HG03103 (cell line): ENCODE results near the gene MARCHF3.
A peak's percentile ranks its signal among the peaks of the same experiment; 100 is the strongest.
"Not testable (repeated sequence)": the region's sequence is repeated elsewhere in the genome, so short reads cannot be mapped to it uniquely, and the experiment has no call there.

Source experiments
- ATAC-seq: cut with Tn5 transposase; IDR thresholded peaks from one replicate; pipeline ENCODE4 v1.9.1; 2021; ENCODE audit warnings: low read depth; ENCODE audit not compliant: unreplicated experiment

MARCHF3 gene

GRCh38 chr5:126854526-126855110, 175.7 kb downstream of the MARCHF3 start:
- no peak for ATAC-seq

- not testable (repeated sequence) for ATAC-seq
Measured at GRCh38 chr5:126853541-126854307, 176.6 kb downstream of the MARCHF3 start.

- no peak for ATAC-seq
Measured at GRCh38 chr5:126852841-126853271, 177.5 kb downstream of the MARCHF3 start.

- ATAC-seq, result peak; percentile 71
Measured at GRCh38 chr5:126852091-126852571, 178.2 kb downstream of the MARCHF3 start.

- no peak for ATAC-seq
Measured at GRCh38 chr5:126851501-126852011, 178.8 kb downstream of the MARCHF3 start.

GRCh38 chr5:126849101-126849678, 181.2 kb downstream of the MARCHF3 start:
- ATAC-seq, result no peak

GRCh38 chr5:126848253-126848652, 182.1 kb downstream of the MARCHF3 start:
- no peak for ATAC-seq

- ATAC-seq, result no peak
Measured at GRCh38 chr5:126847826-126848251, 182.5 kb downstream of the MARCHF3 start.

- no peak for ATAC-seq
Measured at GRCh38 chr5:126847456-126847820, 182.9 kb downstream of the MARCHF3 start.

- ATAC-seq, result no peak
Measured at GRCh38 chr5:126846744-126847455, 183.5 kb downstream of the MARCHF3 start.

GRCh38 chr5:126846344-126846743, 184.0 kb downstream of the MARCHF3 start:
- no peak for ATAC-seq

- ATAC-seq, result peak; percentile 93
Measured at GRCh38 chr5:126845470-126846070, 184.8 kb downstream of the MARCHF3 start.

GRCh38 chr5:126843375-126843774, 187.0 kb downstream of the MARCHF3 start:
- not testable (repeated sequence) for ATAC-seq

- not testable (repeated sequence) for ATAC-seq
Measured at GRCh38 chr5:126839407-126839806, 191.0 kb downstream of the MARCHF3 start.

- no peak for ATAC-seq
Measured at GRCh38 chr5:126837906-126838539, 192.3 kb downstream of the MARCHF3 start.

- ATAC-seq, result no peak
Measured at GRCh38 chr5:126837242-126837641, 193.1 kb downstream of the MARCHF3 start.

GRCh38 chr5:126836778-126837177, 193.6 kb downstream of the MARCHF3 start:
- no peak for ATAC-seq

GRCh38 chr5:126831156-126831555, 199.2 kb downstream of the MARCHF3 start:
- no peak for ATAC-seq

GRCh38 chr5:126830061-126830460, 200.3 kb downstream of the MARCHF3 start:
- no peak for ATAC-seq

GRCh38 chr5:126829098-126829497, 201.3 kb downstream of the MARCHF3 start:
- ATAC-seq, result no peak
